Measurements from ENCODE around the gene CCDC57. TPM values are rescaled to one million over a fixed set of nuclear protein-coding genes. Genes with fewer than 3 reads are reported as not detected.

Gene CCDC57
- total and polyA plus RNA-seq, 5 donors from 2014 or later: 27.7 to 76.6 (median 38.1) TPM

DNA sequence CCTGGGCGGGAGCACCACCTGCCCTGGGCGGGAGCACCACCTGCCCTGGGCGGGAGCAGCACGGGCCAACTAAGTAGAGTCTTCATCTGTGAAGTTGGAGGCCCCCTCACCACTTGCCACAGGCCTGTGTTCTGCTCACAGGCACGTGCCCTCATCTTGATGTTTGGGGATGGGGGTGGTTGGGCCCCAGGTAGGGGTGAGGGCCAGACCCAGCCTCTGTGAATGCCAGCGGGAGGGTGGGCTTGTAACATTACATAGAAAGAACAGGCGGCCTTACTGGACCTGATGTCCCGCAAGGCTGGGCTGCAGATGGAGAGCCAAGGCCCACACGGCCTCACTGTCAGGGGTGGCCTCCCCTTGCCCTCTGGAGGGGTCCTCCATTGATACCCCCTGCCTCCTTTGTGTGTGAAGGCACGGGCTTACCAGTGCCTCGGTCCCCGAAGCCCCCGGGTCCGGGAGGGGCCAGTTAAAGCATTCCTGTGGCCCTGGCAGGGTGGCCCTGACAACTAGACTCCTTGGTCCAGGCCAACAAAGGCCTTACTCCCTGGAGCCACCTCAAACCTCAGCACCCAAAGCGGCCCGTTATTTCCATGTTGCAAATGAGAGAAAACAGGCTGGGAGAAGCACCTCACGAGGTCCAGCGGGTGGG is 15.1 kb upstream of the CCDC57 start:
- Mint-ChIP-seq H3K9me3 (no peaks in the 10 kb centered on the region), H3K4me1 (peaks cover 0 to 19% (median 5%) of the 10 kb centered on the region in 4 donors), H3K36me3 (no peaks in the 10 kb centered on the region), H3K4me3 (peak overlapping the region; percentile 81 to 92 (median 86)), H3K27ac (peak overlapping the region in 1 of 3 donors; percentile 84), H3K27me3 (no peaks in the 10 kb centered on the region)
- Histone ChIP-seq H3K4me1 (ENCODE audit: control insufficient read depth, insufficient read depth, low read length, poor library complexity, severe bottlenecking) (peaks cover 45% of the 10 kb centered on the region), H3K9me3 (ENCODE audit: control insufficient read depth in 2 of 2, low read length in 2 of 2) (no peaks in the 10 kb centered on the region), H3K27ac (ENCODE audit: insufficient read depth, low read length, poor library complexity, severe bottlenecking) (peak overlapping the region; percentile 82), H3K36me3 (ENCODE audit: control insufficient read depth, insufficient read depth, low read length) (no peaks in the 10 kb centered on the region), H3K27me3 (ENCODE audit: control insufficient read depth, insufficient read depth, low read length) (no peaks in the 10 kb centered on the region), H3K4me3 (ENCODE audit: low read depth, low read length) (no peak overlapping the region)
- DNase-seq: no peak
- no peak for ATAC-seq (ENCODE audit: low read depth in 2 of 2)

DNA sequence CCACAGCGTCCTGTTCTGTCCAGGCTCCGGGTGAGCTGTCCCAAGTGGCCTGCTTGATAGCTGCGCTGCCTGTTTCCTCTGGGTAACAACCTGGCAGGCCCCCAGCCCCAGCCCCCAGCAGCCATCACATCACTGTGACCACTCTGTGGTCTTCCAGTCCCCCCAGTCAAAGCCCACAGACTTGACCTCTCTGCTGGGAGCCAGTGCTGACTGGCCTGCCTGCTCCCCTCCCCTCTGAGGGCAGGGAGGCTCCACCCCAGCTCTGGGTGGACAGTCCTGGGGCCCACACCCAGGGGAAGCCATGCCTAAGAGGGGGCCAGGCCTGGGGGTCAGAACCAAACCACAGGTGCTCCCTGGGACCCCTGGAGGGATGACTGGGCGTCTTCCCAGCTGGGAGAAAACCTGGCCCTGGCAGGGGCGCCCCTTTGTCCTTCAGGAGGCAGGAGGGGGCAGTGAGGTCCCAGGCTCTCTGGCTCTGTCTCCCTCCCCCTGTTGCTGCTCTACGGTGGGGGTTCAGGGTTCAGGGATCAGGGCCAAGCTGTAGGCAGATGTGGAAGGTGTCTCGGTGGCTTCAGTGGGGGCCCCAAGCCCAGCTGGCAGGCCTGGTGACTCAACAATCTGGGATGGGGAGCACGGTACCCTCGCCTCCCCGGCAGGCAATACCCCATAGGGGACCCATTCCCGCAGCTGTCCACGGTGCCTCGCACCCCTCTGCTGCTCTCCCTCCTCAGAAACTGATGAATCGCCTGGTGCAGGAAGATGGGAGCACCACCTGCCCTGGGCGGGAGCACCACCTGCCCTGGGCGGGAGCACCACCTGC is 14.4 kb upstream of the CCDC57 start:
- Mint-ChIP-seq H3K4me3 (peak overlapping the region in 3 of 4 donors; percentile 48 to 88 (median 56)), H3K4me1 (peaks cover 0 to 19% (median 5%) of the 10 kb centered on the region in 4 donors), H3K36me3 (no peaks in the 10 kb centered on the region), H3K9me3 (no peaks in the 10 kb centered on the region), H3K27ac (peak overlapping the region in 2 of 3 donors; percentile 43 to 84), H3K27me3 (no peaks in the 10 kb centered on the region)
- no peaks in the 10 kb centered on the region for H3K27me3 ChIP-seq (ENCODE audit: control insufficient read depth, insufficient read depth, low read length)
- H3K27ac ChIP-seq (ENCODE audit: insufficient read depth, low read length, poor library complexity, severe bottlenecking): no peak overlapping the region
- no peak overlapping the region for H3K4me3 ChIP-seq (ENCODE audit: low read depth, low read length)
- H3K36me3 ChIP-seq (ENCODE audit: control insufficient read depth, insufficient read depth, low read length): no peaks in the 10 kb centered on the region
- DNase-seq (no peak), ATAC-seq (ENCODE audit: low read depth in 2 of 2) (no peak)
- H3K9me3 ChIP-seq (ENCODE audit: control insufficient read depth in 2 of 2, low read length in 2 of 2): no peaks in the 10 kb centered on the region
- H3K4me1 ChIP-seq (ENCODE audit: control insufficient read depth, insufficient read depth, low read length, poor library complexity, severe bottlenecking): peaks cover 44% of the 10 kb centered on the region

GRCh38 chr17:82226146-82226808 is 13.6 kb upstream of the CCDC57 start:
- Mint-ChIP-seq H3K27ac (no peak overlapping the region), H3K9me3 (no peaks in the 10 kb centered on the region), H3K4me1 (peaks cover 0 to 19% (median 6%) of the 10 kb centered on the region in 4 donors), H3K36me3 (no peaks in the 10 kb centered on the region), H3K27me3 (no peaks in the 10 kb centered on the region), H3K4me3 (peak overlapping the region in 1 of 4 donors; percentile 61)
- no peak overlapping the region for H3K4me3 ChIP-seq (ENCODE audit: low read depth, low read length)
- no peaks in the 10 kb centered on the region for H3K27me3 ChIP-seq (ENCODE audit: control insufficient read depth, insufficient read depth, low read length)
- H3K36me3 ChIP-seq (ENCODE audit: control insufficient read depth, insufficient read depth, low read length): no peaks in the 10 kb centered on the region
- ATAC-seq (ENCODE audit: low read depth in 2 of 2) (no peak), DNase-seq (no peak)
- H3K4me1 ChIP-seq (ENCODE audit: control insufficient read depth, insufficient read depth, low read length, poor library complexity, severe bottlenecking): peaks cover 36% of the 10 kb centered on the region
- no peaks in the 10 kb centered on the region for H3K9me3 ChIP-seq (ENCODE audit: control insufficient read depth in 2 of 2, low read length in 2 of 2)
- H3K27ac ChIP-seq (ENCODE audit: insufficient read depth, low read length, poor library complexity, severe bottlenecking): no peak overlapping the region

- peak overlapping the region in 1 of 4 donors; percentile 61 for H3K4me3 Mint-ChIP-seq
- H3K27me3 ChIP-seq (ENCODE audit: control insufficient read depth, insufficient read depth, low read length): no peaks in the 10 kb centered on the region
- H3K4me1 ChIP-seq (ENCODE audit: control insufficient read depth, insufficient read depth, low read length, poor library complexity, severe bottlenecking): peaks cover 29% of the 10 kb centered on the region
- no peak overlapping the region for H3K27ac ChIP-seq (ENCODE audit: insufficient read depth, low read length, poor library complexity, severe bottlenecking)
- H3K9me3 Mint-ChIP-seq: no peaks in the 10 kb centered on the region
- no peaks in the 10 kb centered on the region for H3K27me3 Mint-ChIP-seq
- no peak overlapping the region for H3K27ac Mint-ChIP-seq
- H3K36me3 Mint-ChIP-seq: no peaks in the 10 kb centered on the region
- DNase-seq (no peak), ATAC-seq (ENCODE audit: low read depth in 2 of 2) (no peak)
- no peak overlapping the region for H3K4me3 ChIP-seq (ENCODE audit: low read depth, low read length)
- H3K9me3 ChIP-seq (ENCODE audit: control insufficient read depth in 2 of 2, low read length in 2 of 2): no peaks in the 10 kb centered on the region
- H3K36me3 ChIP-seq (ENCODE audit: control insufficient read depth, insufficient read depth, low read length): no peaks in the 10 kb centered on the region
- peaks cover 0 to 19% (median 7%) of the 10 kb centered on the region in 4 donors for H3K4me1 Mint-ChIP-seq
Measured at GRCh38 chr17:82225368-82226029, 12.9 kb upstream of the CCDC57 start.

GRCh38 chr17:82224666-82225065 is 12.0 kb upstream of the CCDC57 start:
- DNase-seq (no peak), ATAC-seq (ENCODE audit: low read depth in 2 of 2) (no peak)
- peak overlapping the region in 1 of 4 donors; percentile 27 for H3K4me3 Mint-ChIP-seq
- peaks cover 20% of the 10 kb centered on the region for H3K4me1 ChIP-seq (ENCODE audit: control insufficient read depth, insufficient read depth, low read length, poor library complexity, severe bottlenecking)
- H3K4me1 Mint-ChIP-seq: peaks cover 0 to 11% (median 4%) of the 10 kb centered on the region in 4 donors
- H3K36me3 ChIP-seq (ENCODE audit: control insufficient read depth, insufficient read depth, low read length): no peaks in the 10 kb centered on the region
- H3K36me3 Mint-ChIP-seq: no peaks in the 10 kb centered on the region
- no peaks in the 10 kb centered on the region for H3K27me3 Mint-ChIP-seq
- H3K27me3 ChIP-seq (ENCODE audit: control insufficient read depth, insufficient read depth, low read length): no peaks in the 10 kb centered on the region
- H3K4me3 ChIP-seq (ENCODE audit: low read depth, low read length): no peak overlapping the region
- H3K9me3 ChIP-seq (ENCODE audit: control insufficient read depth in 2 of 2, low read length in 2 of 2): no peaks in the 10 kb centered on the region
- H3K27ac Mint-ChIP-seq: peak overlapping the region in 1 of 3 donors; percentile 92
- no peak overlapping the region for H3K27ac ChIP-seq (ENCODE audit: insufficient read depth, low read length, poor library complexity, severe bottlenecking)
- no peaks in the 10 kb centered on the region for H3K9me3 Mint-ChIP-seq

- H3K27ac ChIP-seq (ENCODE audit: insufficient read depth, low read length, poor library complexity, severe bottlenecking): no peak overlapping the region
- no peaks in the 10 kb centered on the region for H3K9me3 ChIP-seq (ENCODE audit: control insufficient read depth in 2 of 2, low read length in 2 of 2)
- H3K4me1 ChIP-seq (ENCODE audit: control insufficient read depth, insufficient read depth, low read length, poor library complexity, severe bottlenecking): peaks cover 12% of the 10 kb centered on the region
- H3K4me3 Mint-ChIP-seq: no peak overlapping the region
- DNase-seq (no peak), ATAC-seq (ENCODE audit: low read depth in 2 of 2) (no peak)
- H3K27ac Mint-ChIP-seq: peak overlapping the region in 1 of 3 donors; percentile 60
- H3K4me1 Mint-ChIP-seq: peaks cover 0 to 7% (median 2%) of the 10 kb centered on the region in 4 donors
- H3K27me3 ChIP-seq (ENCODE audit: control insufficient read depth, insufficient read depth, low read length): no peaks in the 10 kb centered on the region
- H3K36me3 Mint-ChIP-seq: no peaks in the 10 kb centered on the region
- no peaks in the 10 kb centered on the region for H3K27me3 Mint-ChIP-seq
- H3K9me3 Mint-ChIP-seq: no peaks in the 10 kb centered on the region
- no peak overlapping the region for H3K4me3 ChIP-seq (ENCODE audit: low read depth, low read length)
- no peaks in the 10 kb centered on the region for H3K36me3 ChIP-seq (ENCODE audit: control insufficient read depth, insufficient read depth, low read length)
Measured at GRCh38 chr17:82223517-82223916, 10.9 kb upstream of the CCDC57 start.

DNA sequence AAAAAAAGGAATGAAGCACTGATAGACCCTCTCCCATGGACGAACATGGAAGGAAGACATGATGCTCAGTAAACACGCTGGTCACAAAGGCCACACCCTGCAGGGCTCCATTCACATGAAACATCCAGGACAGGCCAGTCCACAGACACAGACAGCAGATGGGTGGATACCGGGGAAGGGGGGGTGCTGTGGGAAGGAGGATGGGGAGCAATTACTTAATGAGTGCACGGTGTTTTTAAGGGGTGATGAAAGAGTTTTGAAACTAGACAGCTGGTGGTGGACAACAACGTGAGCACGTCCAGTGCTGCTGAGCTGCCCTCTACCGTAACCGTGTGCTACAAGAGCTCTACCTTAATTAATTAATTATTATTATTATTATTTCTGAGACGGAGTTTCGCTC is 10.2 kb upstream of the CCDC57 start:
- no peak overlapping the region for H3K27ac Mint-ChIP-seq
- H3K36me3 Mint-ChIP-seq: no peaks in the 10 kb centered on the region

More for the DNA sequence above, 10.2 kb upstream of the CCDC57 start:
- Mint-ChIP-seq H3K9me3 (no peaks in the 10 kb centered on the region), H3K4me3 (peak overlapping the region in 1 of 4 donors; percentile 38), H3K4me1 (peaks cover 0 to 7% (median 2%) of the 10 kb centered on the region in 4 donors), H3K27me3 (no peaks in the 10 kb centered on the region)
- no peak overlapping the region for H3K27ac ChIP-seq (ENCODE audit: insufficient read depth, low read length, poor library complexity, severe bottlenecking)
- H3K9me3 ChIP-seq (ENCODE audit: control insufficient read depth in 2 of 2, low read length in 2 of 2): no peaks in the 10 kb centered on the region
- no peak for ATAC-seq (ENCODE audit: low read depth in 2 of 2)
- DNase-seq: no peak
- no peak overlapping the region for H3K4me3 ChIP-seq (ENCODE audit: low read depth, low read length)
- no peaks in the 10 kb centered on the region for H3K36me3 ChIP-seq (ENCODE audit: control insufficient read depth, insufficient read depth, low read length)
- peaks cover 5% of the 10 kb centered on the region for H3K4me1 ChIP-seq (ENCODE audit: control insufficient read depth, insufficient read depth, low read length, poor library complexity, severe bottlenecking)
- no peaks in the 10 kb centered on the region for H3K27me3 ChIP-seq (ENCODE audit: control insufficient read depth, insufficient read depth, low read length)
